Transverse colon (tissue), 3 donors: Measurements from ENCODE around the gene RTP3.

Source experiments
- POLR2A ChIP-seq: fragments of 450-650 bp; IDR thresholded peaks from one replicate; pipeline ENCODE4 v1.6.1; 2016; ENCODE audit warnings: antibody characterized with exemption, mild to moderate bottlenecking, moderate library complexity
- TF ChIP-seq, protein P1 (sequence below), 5 experiments: fragments of 200-600 bp in 3 of 5; fragments of 450-650 bp in 2 of 5; sonication (generic) in 3 of 5; IDR thresholded peaks; 1 replicate in 2 of 5; 2 replicates in 3 of 5; pipeline ENCODE4 v1.5.1; 2016 to 2017; ENCODE audit warnings: antibody characterized with exemption in 5 of 5, inconsistent platforms in 3 of 5, mild to moderate bottlenecking in 2 of 5, moderate library complexity in 1 of 5

DNA sequence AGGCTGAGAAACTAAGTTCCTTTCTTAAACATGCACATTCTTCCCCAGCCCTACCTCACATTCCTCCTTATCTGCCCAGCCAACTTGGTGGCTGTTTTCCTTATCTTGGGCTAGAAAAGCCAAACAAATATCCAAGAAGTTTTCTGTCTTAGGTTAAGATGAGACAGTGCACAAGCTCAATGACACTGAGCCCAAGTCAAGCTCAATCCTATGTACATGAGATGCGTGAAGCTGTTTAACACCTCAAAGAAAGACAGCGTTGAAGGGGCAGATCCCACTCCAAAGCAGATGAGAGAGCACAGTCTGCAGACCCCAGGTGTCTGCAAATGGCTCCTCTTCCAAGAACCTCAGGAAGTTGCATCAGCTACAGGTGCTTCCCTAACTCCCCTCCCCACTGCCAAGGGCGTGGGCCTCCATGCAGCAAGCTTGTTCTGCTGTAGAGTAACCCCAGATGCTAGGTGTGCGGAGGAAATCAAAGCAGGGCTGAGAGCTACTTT, 51.7 kb downstream of the RTP3 start:
- TF ChIP-seq POLR2A: no peak
- TF ChIP-seq, protein P1, sequence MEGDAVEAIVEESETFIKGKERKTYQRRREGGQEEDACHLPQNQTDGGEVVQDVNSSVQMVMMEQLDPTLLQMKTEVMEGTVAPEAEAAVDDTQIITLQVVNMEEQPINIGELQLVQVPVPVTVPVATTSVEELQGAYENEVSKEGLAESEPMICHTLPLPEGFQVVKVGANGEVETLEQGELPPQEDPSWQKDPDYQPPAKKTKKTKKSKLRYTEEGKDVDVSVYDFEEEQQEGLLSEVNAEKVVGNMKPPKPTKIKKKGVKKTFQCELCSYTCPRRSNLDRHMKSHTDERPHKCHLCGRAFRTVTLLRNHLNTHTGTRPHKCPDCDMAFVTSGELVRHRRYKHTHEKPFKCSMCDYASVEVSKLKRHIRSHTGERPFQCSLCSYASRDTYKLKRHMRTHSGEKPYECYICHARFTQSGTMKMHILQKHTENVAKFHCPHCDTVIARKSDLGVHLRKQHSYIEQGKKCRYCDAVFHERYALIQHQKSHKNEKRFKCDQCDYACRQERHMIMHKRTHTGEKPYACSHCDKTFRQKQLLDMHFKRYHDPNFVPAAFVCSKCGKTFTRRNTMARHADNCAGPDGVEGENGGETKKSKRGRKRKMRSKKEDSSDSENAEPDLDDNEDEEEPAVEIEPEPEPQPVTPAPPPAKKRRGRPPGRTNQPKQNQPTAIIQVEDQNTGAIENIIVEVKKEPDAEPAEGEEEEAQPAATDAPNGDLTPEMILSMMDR (IDR thresholded peaks at IDR 0.05): no peak
